ENCODE measurements around the gene MDN1.

DNA sequence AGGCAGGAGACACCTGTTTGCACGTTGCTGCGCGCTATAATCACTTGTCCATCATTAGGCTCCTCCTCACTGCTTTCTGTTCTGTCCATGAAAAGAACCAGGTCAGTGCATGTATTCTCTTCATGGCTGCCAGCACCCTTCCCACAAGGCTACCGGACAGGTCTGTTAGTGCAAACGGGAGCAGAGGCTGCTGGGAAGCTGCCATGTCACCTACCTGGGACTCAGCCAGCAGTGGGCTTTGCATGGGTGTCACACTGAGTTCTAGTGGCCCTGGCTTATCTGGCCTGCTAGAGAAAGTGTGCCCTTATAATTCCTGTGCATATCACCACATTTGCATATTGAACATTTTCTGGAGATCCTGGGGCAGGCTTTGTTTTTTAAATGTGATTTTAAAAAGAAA, 205.8 kb downstream of the MDN1 start:
- TF ChIP-seq, protein P1, sequence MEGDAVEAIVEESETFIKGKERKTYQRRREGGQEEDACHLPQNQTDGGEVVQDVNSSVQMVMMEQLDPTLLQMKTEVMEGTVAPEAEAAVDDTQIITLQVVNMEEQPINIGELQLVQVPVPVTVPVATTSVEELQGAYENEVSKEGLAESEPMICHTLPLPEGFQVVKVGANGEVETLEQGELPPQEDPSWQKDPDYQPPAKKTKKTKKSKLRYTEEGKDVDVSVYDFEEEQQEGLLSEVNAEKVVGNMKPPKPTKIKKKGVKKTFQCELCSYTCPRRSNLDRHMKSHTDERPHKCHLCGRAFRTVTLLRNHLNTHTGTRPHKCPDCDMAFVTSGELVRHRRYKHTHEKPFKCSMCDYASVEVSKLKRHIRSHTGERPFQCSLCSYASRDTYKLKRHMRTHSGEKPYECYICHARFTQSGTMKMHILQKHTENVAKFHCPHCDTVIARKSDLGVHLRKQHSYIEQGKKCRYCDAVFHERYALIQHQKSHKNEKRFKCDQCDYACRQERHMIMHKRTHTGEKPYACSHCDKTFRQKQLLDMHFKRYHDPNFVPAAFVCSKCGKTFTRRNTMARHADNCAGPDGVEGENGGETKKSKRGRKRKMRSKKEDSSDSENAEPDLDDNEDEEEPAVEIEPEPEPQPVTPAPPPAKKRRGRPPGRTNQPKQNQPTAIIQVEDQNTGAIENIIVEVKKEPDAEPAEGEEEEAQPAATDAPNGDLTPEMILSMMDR (IDR thresholded peaks at IDR 0.05) = no peak
- TF ChIP-seq EZH2 (IDR thresholded peaks at IDR 0.05; ENCODE audit: borderline replicate concordance, insufficient read depth, low read depth, low read length, poor library complexity, severe bottlenecking) = no peak
